Activated CD8-positive, alpha-beta memory T cell treated with anti-CD3 and anti-CD28 coated beads for 1 hour (primary cell): Measurements from ENCODE around the gene RDH14.

Experiments used
- DNase-seq, 2 donors: peaks; one replicate each; pipeline ENCODE4 v3.0.0-alpha.2; 2020; ENCODE audit warnings: low read depth in 1 of 2; ENCODE audit errors: extremely low read depth in 1 of 2

Gene RDH14

DNA sequence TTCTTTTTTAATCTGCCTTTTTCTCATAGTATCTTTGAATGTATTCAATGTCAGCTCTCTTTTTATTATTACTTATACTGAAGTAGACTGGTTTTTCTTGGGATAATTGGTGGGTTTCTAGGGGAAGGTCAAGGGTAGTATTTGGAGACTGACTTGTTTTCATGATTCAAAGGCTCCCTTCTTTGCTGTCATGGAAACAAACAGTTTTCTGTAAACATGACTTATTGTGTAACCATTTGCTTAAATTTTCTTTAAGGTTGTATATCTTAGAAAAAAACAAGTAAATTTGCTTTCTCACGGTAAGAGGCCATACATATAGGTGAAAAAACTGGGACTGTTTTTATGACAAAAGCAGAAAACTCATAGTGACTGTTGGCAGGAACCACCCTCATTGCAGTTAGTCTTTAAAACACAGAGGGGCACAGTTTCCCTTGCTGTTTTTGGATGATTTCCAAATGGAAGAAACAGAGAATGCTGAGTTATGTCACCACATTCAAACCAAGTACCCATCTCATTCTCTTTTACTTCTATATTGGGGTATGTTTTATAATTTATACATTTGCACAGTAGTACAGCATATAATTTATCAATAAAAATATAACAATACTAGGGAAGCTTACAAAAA lies 5.8 kb upstream of the RDH14 start:
- DNase-seq = no peak

GRCh38 chr2:18560797-18561085 lies 288 bp upstream of the RDH14 start:
- no peak for DNase-seq

DNA sequence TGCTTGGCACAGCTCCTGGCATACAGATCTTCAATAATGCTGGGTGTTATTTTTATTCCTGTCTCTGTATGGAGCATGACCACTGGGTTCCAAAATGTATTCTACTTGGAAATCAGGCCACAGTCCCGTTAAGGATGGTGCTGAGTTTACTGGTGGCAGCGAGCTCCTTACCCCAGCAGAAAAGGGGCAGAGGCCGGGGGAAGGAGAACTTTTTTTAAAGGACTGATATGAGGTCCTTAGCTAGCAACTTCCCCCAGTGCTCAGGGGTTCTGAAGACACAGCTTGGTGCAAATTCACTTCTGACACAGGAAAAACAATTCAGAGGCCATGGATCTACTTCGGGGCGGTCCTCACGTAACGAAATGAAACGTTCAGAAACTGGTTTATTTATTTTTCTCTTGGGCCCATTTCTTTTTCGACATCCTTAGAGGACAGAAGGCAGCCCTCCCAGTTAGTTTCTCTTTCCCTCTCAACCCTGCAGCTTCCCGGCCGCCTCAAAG lies 872 bp downstream of the RDH14 start:
- DNase-seq = no peak

DNA sequence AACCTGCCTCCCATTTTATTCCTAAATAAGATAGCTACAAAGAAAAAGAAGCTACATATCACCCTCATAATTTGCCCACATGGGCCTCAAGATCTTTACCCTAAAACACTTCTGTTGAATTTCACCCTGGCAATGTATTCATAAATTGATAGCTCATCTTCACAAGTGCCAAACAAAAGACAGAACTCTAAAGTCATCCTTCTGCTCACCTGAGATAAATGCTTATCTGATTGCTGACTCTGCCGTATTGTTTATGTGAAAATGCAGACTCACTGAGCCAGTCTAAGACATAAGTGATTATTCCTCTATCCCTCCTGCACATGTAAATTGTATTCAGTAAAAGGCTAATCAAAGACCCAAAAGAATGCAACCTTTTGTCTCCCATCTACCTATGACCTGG lies 2.0 kb downstream of the RDH14 start:
- DNase-seq = no peak

DNA sequence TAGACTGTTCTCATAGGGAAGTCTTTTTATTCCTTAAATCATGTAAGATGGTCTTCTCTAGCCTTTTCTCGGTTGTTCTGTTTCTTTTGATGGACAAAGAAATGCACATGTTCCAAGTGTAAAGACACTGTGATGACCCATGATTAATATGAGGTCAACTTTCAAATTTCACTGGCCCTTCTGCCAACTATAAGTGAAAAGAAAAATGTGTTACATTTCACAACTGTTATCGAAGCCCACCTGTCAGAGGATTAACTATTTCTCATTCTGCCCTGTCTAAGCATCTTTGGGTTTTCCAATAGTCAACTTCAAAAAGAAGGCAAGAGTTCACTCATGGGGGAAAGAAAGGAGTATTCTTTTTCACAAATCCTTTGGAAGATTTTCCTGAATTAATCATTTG lies 3.3 kb downstream of the RDH14 start:
- no peak for DNase-seq

- DNase-seq = no peak
Observed at GRCh38 chr2:18552351-18553077, 7.9 kb downstream of the RDH14 start.

DNA sequence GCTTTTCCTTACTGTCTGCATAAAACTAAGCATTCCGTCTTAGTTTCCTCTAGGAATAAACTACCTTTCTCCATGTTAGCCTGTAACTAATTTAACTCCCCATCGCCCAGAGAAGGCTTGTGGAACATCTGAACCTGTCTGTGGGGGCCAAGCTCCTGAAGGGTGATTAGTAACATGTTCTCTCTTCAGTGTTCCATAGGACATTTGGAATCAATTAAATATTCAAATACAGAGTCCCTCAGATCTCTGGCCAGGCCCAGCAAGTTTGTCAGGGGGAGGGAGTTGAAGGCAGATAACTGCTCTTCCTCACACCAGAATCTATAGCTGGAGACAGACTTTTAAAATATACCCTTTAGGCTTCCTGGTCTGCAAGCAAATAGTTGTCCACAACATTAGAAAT lies 8.8 kb downstream of the RDH14 start:
- no peak for DNase-seq

DNA sequence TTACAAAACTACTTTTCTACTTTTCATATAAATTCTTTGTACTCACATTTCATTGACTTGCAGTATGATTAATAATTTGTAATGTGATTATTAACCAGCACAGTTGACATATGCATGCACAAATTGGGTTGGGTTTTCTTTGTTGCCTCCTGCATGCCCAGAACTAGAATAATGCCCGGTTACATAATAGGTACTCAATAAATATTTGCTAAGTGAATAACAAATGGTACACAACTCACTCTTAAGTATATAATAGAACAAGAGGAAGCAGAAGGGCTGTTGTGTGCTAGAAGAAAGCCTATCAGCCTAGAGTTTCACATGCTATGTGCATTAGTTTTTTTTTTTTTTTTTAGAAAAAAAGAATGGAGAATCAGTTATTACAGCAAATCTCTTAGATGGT lies 9.3 kb downstream of the RDH14 start:
- DNase-seq = no peak

DNA sequence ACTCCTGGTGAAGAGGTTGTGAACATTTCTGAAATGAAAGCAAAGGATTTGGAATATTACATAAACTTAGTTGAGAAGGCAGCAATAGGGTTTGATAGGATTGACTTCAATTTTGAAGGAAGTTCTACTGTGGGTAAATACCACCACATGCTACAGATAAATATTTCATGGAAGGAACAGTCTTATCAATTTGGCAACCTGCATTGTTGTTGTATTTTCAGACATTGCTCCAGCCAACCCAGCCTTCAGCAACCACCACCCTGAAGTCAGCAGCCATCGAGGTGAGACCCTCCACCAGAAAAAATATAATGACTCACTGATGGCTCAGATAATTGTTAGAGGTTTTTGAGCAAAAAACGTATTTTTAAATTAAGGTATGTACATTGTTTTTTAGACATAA lies 10.0 kb downstream of the RDH14 start:
- no peak for DNase-seq

DNA sequence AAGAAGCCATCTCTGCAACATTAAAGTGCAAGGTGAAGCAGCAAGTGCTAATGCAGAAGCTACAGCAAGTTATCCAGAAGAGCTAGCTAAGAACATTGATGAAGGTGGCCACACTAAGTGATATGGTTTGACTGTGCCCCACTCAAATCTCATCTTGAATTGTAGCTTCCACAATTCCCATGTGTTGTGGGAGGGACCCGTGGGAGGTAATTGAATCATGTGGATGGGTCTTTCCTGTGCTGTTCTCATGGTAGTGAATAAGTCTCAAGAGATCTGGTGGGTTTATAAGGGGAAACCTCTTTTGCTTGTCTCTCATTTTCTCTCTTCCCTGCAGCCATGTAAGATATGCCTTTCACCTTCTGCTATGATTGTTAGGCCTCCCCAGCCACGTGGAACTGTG lies 11.4 kb downstream of the RDH14 start:
- DNase-seq = no peak

GRCh38 chr2:18548621-18549020 lies 11.8 kb downstream of the RDH14 start:
- no peak for DNase-seq

- no peak for DNase-seq
Observed at GRCh38 chr2:18546567-18546966, 13.9 kb downstream of the RDH14 start.

DNA sequence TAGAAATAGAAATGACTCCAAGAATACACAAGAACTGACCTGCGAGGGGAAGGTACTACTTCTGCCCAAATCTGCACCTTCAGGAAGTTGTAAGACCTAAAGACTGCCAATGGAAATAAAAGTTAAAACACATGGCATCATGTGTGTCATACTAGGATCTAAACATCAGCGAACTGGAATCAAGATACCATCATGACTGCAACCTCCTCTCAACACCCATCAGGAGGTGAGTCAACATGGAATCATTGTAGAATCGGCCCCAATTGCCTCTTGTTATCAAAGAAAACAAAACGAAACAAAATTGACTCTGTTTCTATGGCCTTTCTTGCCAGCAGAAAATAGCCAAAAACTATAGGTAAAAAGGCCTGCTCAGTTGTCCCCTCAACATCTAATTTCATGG lies 15.1 kb downstream of the RDH14 start:
- DNase-seq = no peak

DNA sequence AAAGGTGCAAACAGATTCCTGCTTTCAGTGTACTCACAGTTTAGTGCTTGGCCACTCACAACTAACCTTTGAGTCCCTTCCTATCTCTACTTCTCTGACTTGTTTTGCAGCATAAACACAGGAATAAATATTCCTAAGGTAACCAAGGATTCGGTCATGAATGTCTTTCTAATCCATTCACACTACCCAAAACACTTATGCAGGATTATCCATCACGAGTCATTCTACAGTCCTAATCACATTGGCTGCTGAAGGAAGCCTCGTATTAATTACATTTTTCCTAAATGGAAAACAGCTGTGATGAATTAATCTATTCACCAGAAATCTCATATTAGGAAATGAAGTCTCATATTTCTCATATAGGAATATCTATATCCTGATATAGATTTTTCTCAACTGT lies 16.3 kb downstream of the RDH14 start:
- DNase-seq = no peak

DNA sequence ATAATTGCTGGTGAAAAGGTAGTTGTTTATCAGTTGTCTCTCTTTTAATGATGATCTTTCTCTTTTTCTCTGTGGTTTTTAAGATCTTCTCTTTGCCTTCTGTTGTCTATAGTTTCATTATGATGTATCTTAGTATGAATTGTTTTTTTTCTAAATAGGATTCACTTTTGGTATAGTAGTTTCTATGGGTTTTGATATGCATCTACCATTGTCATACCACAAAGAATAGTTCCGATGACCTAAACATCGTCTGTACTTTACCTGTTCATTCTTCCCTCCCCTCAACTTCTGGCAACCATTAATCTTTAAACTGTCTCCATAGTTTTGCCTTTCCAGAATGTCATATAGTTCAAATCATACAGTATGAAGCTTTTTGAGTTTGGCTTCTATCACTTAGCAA lies 19.6 kb downstream of the RDH14 start:
- DNase-seq = no peak

- no peak for DNase-seq
Observed at GRCh38 chr2:18536697-18537096, 23.8 kb downstream of the RDH14 start.

- DNase-seq = no peak
Observed at GRCh38 chr2:18536100-18536499, 24.4 kb downstream of the RDH14 start.

DNA sequence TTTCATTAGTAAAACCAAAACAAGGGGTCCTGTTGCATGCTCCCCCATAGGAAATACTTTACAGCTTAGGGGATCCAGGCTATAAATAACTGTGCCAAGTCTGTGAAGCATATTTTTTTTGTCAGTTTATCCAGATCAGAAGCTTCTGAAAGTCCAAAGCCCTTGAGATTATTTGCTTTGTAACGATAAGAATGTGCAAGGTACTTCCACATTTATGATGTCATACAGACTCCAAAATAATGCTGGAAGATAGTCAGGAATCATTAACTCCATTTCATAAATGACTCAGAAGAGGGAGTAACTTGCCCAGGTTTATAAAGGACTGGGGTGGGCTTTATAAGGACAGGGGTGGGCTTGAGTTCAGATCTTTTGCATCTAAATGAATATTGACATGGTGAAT lies 29.3 kb downstream of the RDH14 start:
- DNase-seq = no peak

GRCh38 chr2:18527822-18528221 lies 32.6 kb downstream of the RDH14 start:
- DNase-seq = no peak

GRCh38 chr2:18527326-18527725 lies 33.1 kb downstream of the RDH14 start:
- no peak for DNase-seq

DNA sequence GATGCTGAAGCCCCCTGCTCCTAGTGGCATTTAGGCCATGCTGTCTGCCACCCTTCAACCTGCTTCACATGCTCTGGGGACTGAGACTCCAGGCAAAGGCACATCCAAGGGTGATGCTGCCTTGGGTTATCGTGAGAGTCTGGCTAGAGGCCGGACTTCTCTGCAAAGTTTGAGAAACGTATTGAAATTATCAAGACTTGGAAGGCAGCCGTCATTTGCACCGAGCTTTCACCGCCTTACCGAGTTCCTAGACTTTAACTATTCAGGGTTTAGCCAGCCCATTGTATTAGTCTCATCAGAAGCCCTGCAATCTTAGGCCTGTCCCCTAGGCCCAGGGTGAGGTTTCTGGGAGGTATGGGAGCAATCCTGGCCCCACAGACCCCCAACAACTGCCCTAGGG lies 34.0 kb downstream of the RDH14 start:
- DNase-seq = no peak

- no peak for DNase-seq
Observed at GRCh38 chr2:18525852-18526251, 34.6 kb downstream of the RDH14 start.

DNA sequence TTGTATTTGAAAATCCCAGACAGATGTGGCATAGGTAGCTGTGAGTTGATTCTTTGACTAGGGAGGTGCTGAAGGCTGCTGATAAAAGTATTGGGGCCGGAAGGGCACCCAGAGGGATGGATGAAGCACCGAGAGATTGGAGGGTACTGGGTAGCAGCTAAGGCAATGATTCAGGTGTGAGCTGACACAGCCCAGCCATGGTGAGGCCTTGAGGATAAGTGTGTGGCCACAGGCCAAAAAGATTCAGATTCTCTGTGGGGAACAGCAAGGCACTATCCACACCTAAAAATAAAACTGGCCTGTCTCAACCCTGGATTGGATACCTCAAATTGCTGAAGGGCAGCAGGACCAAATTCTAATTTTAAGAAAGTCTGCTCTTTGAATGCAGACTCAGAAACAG lies 35.2 kb downstream of the RDH14 start:
- DNase-seq = no peak
